ENCODE measurements around the gene JAK1.

The JAK1 gene

DNA sequence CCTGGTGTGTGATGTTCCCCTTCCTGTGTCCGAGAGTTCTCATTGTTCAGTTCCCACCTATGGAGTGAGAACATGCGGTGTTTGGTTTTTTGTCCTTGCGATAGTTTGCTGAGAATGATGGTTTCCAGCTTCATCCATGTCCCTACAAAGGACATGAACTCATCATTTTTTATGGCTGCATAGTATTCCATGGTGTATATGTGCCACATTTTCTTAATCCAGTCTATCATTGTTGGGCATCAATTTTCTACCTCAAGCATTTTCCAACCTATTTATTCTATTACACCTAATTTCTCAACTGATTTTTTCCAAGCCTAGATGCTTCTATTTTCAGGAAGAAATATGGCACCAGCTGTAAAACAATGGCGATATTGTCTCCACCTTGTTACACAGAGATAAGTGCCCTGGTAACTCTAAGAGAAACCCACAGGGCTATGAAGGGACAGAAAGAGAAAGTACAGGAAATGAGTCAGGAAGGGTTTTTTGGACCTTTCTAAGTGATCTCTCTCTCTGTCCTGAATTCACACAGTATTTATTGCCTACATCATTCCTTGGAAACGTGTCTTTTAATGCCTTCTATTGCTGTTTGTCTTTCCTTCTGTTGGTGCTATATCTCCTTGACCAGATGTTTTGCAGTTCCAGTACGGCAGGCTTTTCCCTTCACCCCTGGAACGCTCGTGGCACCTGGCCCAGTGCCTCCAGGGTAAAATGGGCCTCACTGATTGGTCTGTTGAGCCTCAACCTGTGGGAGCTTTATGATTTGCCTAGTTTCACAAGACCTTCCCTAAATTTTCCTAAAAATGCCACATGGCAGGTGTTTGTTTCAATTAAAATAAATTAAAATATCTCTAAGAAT lies 14.6 kb upstream of the JAK1 start:
- no peak for DNase-seq (ENCODE audit: low read depth)

DNA sequence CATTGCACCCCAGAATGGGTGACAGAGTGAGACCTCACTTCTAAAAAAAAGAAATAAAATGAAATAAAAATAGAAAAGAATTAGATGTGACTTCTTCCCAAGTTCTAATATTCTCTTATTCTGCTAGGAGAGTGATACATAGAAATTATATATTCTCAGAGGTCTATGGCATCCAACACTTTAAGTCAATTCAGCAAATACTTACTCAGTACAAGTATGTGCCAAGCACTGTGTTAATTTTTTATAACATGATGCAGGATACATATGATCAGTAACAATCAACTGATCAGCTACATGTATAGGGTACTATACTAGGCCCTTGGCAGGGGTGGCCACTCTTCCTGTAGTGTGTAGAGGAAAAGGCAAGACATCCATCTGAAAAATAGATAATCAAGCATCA lies 13.0 kb upstream of the JAK1 start:
- no peak for DNase-seq (ENCODE audit: low read depth)

GRCh38 chr1:64976361-64976760 lies 10.0 kb upstream of the JAK1 start:
- DNase-seq (ENCODE audit: low read depth): no peak

DNA sequence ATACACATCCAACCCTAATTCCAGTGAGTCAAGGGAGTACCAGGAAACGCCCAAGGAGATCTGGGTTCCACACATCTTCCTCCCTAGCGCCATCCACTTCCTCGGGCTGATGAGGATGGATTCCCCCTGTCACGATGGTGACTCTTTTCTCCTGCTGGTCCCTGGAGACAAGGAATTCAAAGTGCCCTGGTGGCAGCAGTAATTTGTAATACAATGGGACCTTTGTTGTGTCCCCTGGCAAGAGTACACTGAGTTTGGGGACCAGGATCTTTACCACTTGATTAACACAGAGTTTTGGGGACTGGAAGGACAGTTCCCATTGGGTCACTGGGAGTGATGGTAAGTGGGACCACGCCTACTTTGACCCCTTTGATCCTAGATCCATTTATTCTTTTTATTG lies 9.4 kb upstream of the JAK1 start:
- no peak for DNase-seq (ENCODE audit: low read depth)

DNA sequence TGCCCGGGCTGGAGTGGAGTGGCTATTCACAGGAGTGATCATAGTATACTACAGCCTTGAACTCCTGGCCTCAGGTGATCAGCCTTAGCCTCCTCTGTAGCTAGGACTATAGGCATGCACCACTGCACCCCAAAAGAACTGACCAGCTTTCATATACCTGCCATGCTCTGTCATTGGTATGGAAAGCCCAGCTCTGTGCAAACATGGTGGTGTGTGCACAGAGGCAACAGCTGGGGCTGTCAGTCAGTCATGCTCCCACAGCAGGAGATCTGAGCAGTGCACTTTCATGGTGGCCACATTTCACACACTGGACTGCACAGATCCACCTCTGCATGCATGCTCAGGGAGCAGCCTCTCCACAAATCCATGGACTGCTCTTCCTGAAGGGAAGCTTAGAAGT lies 8.8 kb upstream of the JAK1 start:
- DNase-seq (ENCODE audit: low read depth): no peak

DNA sequence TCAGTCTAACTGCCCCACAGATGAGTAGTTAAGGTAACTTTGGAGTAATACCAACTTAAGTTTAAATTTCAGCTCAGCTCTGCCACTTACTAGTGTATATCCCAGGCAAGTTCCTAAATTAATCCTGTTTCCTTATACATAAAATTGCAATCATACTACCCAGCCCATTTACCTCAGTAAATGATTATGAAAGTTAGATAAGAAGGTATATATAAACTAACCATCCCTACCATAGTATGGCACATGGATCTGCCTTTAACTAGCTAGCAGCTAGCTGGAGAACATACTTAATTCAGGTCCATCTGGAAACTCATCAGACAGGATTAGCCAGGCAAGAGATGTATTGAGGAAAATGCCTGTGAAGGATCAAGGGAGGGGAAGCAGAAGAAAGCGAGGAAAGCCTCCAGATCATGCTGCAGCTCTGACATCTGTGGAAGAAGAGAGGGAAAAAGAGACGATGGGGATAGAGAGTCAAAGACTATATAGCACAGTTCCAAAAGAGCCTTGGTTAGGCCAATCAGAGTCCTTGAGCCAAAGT lies 8.0 kb upstream of the JAK1 start:
- DNase-seq (ENCODE audit: low read depth): no peak

GRCh38 chr1:64973061-64973647 lies 6.8 kb upstream of the JAK1 start:
- no peak for DNase-seq (ENCODE audit: low read depth)

GRCh38 chr1:64969305-64970046 lies 3.1 kb upstream of the JAK1 start:
- DNase-seq (ENCODE audit: low read depth): no peak

- no peak for DNase-seq (ENCODE audit: low read depth)
These were observed 1.0 kb upstream of the JAK1 start for GRCh38 chr1:64967381-64967780.

DNA sequence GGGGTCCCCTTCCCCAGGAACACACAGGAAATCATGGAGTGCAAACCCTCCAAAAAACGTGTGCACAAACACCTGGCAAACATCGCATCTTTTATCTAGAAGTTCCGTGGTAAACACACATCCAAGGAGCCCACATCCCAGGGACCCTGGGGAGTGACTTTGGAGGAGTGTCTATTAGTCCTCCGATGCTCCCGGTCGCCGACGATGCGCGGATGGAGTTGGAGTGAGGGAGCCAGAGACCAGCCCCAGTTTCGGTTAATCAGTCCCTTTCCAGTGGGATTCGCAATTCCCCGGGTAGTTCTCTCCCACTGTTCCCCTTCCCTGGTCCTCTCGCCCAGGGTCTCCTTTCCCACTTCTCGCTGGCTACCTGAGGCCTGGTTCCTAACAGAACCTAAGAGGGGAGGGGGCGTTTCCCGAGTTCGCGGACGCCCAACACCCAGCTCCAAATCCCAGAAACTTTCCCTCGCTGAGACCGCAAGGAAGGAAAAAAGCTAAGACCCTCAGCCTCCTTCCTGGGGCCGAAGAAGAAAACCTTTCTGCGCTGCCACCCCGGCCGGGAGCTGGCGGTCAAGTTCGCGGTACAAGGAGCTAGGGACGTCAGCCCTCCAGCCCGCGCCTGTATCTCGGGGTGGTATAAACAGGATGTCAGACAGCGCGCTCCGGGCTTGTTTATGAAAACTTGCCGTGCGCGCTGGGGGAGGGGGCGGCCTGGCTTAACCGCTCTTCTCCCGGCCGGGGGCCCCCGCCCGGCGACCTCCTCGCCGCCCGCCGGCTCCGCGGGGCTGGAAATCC lies 787 bp downstream of the JAK1 start:
- DNase-seq (ENCODE audit: low read depth): no peak

DNA sequence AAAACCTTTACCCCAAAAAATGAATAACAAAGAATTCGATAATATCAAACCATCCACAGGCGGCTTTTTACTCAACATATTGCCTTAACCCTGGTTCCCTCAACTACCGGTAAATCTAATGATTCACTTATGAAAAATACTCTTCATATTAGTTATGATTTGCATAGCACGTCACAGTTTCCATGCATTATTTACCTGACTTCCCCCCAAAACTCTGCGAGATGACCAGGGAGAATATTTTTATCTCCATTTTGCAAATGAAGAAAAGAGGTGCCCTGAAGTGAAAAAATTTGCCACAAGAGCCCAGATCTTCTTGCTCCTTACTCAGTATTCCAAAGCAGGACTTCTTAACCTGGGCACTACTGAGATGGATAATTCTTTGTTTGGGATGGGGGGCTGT lies 2.9 kb downstream of the JAK1 start:
- DNase-seq (ENCODE audit: low read depth): no peak

GRCh38 chr1:64962441-64962840 lies 3.9 kb downstream of the JAK1 start:
- DNase-seq (ENCODE audit: low read depth): no peak

- DNase-seq (ENCODE audit: low read depth): no peak
These were observed 4.4 kb downstream of the JAK1 start for GRCh38 chr1:64961923-64962322.

DNA sequence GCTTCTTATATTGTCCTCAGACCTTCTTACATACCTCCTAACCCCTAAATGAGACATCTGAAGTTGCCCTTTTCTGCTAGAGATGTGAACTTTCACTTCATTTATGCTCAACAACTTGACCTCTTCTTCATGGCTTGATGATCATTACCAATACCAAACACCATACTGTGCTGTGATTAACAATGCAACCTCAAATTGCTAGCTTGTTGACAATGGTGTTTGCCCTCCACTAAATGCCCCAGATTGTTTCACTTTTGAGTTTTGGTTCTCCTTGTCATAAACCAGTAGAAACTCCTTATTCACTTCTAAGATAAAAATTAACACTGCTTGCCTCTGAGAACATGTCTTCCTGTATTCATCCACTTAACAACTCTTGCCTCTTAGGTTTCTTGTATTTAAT lies 5.6 kb downstream of the JAK1 start:
- no peak for DNase-seq (ENCODE audit: low read depth)

DNA sequence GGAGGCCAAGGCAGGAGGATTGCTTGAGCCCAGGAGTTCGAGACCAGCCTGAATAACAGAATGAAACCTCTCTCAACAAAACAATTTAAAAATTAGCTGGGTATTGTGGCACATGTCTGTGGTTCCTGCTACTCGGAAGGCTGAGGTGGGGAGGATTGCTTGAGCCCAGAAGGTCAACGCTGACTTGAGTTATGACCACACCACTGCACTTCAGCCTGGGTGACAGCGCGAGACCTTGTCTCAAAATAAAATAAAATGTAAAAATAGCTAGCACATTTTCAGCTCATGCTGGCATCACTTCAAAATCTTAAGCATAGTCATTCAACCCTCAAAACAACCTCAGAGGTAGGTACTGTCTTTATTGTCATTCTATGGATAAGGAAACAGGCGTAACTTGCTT lies 6.4 kb downstream of the JAK1 start:
- DNase-seq (ENCODE audit: low read depth): no peak

GRCh38 chr1:64956733-64957441 lies 9.5 kb downstream of the JAK1 start:
- no peak for DNase-seq (ENCODE audit: low read depth)

GRCh38 chr1:64956010-64956640 lies 10.2 kb downstream of the JAK1 start:
- no peak for DNase-seq (ENCODE audit: low read depth)

- DNase-seq (ENCODE audit: low read depth): no peak
These were observed 11.0 kb downstream of the JAK1 start for GRCh38 chr1:64955097-64956009.

DNA sequence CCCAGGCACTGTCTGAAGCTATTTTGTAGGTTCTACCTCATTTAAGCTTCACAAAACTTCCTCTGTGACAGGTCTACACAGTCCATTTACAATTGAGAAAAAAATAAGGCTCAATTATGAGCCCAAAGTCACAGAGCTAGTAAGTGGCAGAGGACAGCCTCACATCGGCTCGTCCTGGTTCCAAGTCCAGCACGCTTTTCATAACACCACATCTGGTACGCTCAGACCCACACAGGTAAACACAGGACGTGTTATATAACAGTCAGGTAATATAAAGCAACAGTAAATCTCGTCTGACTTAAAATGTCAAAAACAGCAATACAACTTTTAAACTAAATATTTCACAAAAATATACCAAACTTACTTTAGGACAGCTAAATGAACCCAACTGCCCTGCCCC lies 13.1 kb downstream of the JAK1 start:
- DNase-seq (ENCODE audit: low read depth): no peak

- no peak for DNase-seq (ENCODE audit: low read depth)
These were observed 16.0 kb downstream of the JAK1 start for GRCh38 chr1:64950284-64950809.

Data from GM04504 (cell line).